HG03342 (cell line): ENCODE results near the gene ARAP1.
A peak's percentile ranks its signal among the peaks of the same experiment; 100 is the strongest.
"Not testable (repeated sequence)": the region's sequence is repeated elsewhere in the genome, so short reads cannot be mapped to it uniquely, and the experiment has no call there.

Source experiments
- ATAC-seq: cut with Tn5 transposase; IDR thresholded peaks from one replicate; pipeline ENCODE4 v1.9.1; 2021; ENCODE audit warnings: mild to moderate bottlenecking, moderate library complexity; ENCODE audit not compliant: unreplicated experiment

The ARAP1 gene

DNA sequence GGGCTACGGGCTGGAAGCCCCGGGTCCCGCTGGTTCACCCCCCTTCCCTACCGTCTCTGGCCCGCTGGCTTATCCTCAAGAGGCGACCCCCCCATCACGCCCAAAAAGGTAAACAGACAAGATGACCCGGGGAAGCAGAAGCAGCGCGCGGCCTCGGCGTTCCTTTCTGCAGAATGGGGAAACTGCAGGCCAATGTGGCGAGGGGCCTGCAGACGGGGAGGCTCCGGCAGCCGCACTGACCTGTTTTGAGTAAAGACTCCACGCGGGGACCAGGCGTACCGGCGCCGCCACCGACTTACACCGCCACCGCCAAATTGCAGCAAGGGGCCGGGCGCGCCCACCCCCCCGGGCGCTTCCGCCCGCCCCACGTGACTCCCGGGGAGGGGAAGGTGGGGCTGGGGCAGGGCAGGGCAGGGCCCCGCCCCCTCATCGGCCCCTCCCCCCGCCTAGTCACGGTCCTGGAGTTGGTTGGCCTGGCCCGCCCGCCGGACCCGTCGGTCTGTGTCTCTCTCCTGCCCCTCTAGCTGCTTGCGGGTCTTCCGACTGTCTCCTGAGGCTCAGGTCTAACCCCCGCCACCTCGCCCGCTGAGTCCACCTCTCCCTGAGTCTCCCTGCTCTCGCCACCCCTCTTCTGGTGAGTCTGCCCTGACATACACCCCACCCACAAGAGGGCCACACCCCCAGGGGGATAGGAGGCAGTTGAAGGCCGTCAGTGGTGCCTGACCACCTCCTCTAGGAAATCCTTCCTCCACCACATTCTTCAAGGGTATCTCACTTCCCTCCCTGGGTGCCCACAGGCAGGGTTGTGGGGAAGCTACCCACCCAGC is at the start of gene ARAP1:
Gene ARAP1 (minus strand): TSS at position 321 of the 827 bp plus-strand sequence. CDS start 25,280 bp downstream, outside the sequence.
- ATAC-seq: peak; percentile 66

DNA sequence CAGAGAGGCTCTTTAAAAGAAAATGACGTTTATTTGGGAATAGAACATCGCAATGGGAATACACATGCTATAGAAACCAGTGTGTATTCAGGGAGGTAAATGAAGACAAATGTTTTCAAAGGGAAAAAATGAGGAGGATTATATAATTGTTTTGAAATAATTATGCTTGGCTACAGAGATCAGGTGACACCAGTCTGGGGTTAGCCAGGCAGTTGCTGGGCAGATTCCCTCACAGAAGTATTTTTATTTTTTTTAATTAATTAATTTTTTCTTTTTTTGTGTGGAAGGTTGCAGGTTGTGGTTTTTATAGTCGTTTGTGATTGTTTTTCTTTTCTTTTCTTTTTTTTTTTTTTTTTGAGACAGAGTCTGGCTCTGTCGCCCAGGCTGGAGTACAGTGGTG is 47.2 kb upstream of the ARAP1 start:
- no peak for ATAC-seq

GRCh38 chr11:72798361-72798760 is 46.2 kb upstream of the ARAP1 start:
- ATAC-seq: no peak

- peak; percentile 91 for ATAC-seq
Observed at GRCh38 chr11:72793425-72794367, 41.5 kb upstream of the ARAP1 start, which contains the start of gene STARD10. TSS of gene STARD10 (minus strand) at chr11:72794047. CDS start at chr11:72781181, 12,866 bp downstream.

DNA sequence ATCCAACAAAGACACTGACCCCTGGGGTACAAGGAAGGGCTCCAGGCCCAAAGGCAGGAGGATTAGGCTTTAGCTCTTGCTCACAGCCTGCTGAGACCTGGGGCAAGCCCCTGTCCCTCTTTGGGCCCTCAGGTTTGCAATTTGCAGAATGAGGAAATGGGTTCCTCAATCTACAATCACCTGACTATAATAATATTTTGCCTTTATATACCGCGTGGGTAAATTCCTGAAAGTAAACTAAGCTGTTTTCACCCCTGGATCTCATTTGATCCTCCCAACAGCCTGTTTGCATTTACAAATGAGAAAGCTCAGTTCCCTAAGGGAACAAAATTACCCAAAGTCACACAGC is 40.8 kb upstream of the ARAP1 start:
- no peak for ATAC-seq

- no peak for ATAC-seq
Observed at GRCh38 chr11:72792437-72793021, 40.3 kb upstream of the ARAP1 start.

DNA sequence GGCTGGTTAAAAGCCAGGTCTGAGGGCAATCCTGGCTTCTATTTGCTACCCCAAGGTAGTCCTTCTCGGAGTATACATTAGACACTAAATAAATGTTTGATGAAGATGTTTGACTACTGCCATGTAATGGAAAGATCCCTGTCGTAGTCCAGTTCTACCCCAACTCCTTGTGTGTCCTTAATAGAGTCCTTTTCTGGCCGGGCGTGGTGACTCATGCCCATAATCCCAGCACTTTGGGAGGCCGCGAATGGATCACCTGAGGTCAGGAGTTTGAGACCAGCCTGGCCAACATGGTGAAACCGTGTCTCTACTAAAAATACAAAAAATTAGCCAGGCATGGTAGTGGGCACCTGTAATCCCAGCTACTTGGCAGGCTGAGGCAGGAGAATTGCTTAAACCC is 39.0 kb upstream of the ARAP1 start:
- ATAC-seq: not testable (repeated sequence)

DNA sequence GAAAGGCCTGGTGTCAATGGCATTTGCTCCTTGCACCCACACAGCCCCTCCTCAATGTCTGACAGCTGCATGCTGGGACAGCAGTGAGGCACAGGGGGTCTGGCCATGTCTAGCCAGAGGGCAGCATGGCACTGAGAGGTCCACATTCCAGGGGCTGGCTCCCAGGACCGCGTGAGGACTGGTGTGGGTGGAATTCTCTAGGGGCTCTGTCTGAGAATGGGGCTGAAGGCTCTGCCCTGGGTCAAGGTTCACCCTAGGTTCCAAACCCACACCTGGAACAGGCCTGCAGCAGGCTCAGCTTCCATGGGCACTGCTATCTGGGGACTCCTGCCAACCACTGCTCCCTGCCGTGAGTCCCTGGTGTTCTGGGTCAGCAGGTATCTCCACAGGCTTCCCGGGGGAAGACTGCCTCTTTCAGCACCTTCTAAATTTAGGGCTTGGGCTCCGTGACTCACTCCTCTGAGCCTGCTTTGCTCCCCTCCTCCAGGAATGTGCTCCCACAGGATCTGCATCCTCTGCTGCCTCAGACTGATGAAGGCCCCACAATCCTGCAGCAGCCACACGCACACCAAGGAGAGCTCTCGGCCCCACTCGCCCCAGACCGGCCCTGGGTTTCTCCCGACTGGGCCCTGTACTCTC is 37.4 kb upstream of the ARAP1 start:
- ATAC-seq: no peak

GRCh38 chr11:72788241-72788640 is 36.0 kb upstream of the ARAP1 start:
- ATAC-seq: no peak

GRCh38 chr11:72787216-72788104 is 35.3 kb upstream of the ARAP1 start:
- peak; percentile 81 for ATAC-seq

DNA sequence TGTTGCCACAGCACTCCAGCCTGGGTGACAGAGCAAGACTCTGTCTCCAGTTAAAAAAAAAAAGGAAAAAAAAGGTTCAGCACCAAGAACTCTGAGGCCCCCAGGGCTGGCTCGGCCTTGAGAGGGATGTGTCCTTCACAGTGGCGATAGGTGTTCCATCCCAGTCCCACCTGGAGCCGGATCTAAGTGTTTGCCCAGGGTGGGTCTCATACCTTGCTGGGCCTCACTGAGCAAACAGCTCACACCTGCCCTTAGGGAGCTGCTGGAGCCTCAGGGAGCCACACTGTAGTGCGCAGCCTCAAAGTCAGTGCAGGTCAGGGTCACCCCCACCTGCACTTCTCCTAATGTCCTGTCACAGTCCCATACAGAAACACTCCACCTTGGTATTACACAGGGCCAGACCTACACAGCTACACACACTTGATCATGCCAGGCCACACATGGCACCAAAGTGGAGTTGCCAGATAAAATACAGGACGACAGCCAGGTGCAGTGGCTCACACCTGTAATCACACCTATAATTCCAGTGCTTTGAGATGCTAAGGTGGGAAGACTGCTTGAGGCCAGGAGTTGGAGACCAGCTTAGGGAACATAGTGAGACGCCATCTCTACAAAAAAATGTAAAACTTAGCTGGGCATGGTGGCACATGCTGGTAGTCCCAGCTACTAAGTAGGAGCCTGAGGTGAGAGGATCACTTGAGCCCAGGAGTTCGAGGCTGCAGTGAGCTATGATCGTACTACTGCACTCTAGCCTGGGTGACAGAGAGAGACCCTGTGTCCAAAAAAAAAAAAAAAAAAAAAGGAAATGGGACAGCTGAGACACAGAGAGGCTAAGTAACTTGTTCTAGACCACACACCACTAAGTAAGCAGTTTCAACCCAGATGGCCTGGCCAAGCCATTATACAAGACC is 34.4 kb upstream of the ARAP1 start:
- ATAC-seq: peak; percentile 13

DNA sequence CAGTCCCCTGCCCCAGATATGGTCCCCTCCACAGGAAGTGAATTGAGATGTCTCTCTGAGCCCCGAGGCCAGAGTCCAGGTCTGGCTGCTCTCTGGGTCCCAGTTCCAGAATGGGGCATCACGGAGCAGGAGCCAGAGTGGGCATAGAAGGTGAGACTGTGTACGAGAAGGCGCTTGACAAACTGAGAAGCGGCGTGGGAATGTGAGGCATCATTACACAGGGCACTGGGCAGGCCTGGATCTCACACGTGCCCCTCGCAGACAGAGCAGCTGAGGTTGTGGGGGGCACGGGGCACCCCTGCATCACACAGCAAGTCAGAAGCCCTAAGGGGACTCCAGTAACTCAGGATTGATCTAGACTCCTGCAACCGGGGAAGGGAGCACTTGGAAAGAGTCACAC is 32.5 kb upstream of the ARAP1 start:
- ATAC-seq: no peak

DNA sequence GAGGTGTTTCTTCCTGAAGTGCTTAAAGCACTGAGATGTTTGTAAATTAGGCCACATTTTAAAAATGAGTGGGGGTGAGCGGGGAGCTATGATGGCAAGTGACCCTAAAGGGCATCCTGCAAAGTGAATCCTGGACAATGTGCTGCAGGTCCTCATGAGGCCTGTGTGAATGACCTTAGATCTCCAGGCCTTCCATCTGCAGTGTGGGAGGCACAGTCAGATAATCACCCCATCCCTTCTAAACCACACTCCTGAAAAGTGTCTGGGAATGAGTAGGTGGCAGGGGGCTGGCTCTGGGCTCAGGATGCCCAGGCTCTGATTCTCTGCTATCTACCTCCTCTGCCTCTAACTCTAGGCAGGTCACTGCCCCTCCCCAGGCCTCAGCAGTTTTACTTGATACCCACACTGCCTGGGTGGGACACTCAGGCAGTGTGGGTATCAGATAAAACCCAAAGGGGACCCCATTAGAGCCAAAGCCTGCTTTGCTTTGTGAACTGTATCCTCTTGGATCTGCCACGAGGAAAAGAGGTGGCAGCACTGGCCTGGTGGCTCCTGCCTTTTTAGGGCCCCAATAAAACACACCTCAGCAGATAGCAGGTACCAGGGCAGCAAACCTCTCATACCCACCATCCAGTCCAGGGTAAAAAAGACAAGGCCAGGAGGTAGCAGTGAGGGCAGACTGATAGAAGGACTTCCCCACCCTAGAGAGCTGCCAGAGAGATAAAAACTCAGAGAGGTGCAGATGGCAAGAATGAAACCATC is 31.1 kb upstream of the ARAP1 start:
- ATAC-seq: no peak

DNA sequence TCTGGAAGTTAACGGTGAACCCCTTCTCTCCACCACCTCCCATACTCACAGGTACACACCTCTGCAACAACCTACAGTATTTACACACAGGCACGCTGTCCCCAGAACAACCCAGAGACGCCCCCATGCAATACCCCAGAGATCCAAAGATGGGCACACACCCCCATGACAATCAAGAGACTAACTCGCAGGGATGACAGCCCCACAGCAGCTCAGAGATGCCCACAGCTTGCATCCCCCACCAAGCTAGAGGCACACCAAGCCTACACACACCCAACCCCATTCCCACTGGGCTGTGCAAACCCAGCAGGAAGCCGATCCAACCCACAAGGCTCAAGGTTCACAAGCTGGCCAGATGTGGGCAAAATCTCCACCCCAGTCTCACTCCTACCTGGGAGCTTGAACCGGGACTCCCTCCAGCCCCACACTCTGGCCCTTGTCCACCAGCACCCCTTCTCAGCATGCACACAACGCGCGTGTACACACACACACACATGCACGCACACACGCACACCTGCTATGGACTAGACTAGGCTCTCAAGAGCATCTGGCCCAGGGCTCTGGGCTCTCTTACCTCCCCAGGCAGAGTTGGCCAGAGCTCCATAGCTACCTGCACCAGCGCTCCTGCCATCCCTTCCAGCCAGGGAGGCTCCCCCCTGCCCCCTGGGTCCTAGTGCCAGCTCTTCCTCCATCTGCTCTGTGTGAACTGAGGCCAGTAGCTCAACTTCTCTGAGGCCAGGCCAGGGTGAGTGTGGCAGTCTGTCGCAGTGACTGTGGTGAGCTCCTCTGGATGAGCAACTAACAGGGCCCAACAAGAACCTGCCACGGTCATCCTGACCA is 30.1 kb upstream of the ARAP1 start:
- ATAC-seq: no peak

DNA sequence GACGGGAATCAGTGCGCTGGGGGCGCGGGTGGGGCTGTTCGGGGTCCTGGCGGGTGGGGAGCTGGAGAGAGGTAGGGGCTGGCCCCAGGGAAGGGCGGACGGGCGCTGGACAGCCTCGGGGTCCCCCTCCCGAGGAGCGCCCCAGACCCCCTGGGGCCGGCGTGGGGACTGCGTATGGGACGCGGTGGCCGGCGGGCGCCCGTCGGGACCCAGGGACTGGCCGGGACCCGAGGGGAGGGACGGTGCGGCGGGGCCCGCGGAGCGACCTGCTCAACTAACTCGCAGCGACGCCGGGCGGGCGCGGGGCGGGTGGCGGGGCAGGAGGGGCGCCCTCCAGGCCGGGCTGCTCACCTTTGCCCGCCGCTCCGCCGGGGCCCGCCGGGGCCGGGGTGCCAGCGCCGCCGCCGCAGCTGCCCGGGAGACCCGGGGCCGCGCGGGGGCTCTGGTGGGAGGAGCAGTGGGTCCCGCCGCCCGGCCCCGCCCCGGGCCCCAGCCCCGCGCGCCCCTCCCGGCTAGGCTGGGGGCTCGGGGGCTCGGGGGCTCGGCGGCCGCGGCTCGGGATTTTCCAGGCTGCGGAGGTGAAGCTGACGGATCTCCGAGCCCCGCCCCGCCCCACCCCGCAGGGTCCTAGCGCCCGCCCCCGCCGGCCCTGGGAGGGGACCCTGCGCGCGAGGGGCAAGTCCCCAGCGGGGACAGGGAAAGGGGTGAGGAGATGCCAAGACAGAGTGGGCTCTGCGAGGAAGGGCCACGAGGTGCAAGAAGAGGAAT is 29.3 kb upstream of the ARAP1 start:
- ATAC-seq: no peak

DNA sequence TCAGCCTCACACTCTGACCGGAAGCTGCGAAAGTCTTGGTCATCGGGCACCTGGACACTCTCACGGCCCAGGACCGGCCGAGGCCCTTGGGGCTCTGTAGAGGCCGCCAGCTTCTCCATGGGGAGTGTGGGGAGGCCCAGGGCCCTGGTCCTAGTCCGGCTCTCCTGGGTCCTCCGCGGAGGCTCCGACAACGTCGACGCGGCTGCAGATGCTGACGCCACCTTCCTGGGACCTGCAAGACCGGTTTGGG is 28.8 kb upstream of the ARAP1 start:
- ATAC-seq: no peak
